ENCODE measurements around the gene ZP2.

ZP2 gene

GRCh38 chr16:21242756-21243155 is 31.4 kb upstream of the ZP2 start:
- TF ChIP-seq CTCF (IDR thresholded peaks at IDR 0.05) (no peak), ZFX (IDR thresholded peaks at IDR 0.05; ENCODE audit: borderline replicate concordance) (no peak)
- H3K27ac ChIP-seq: no peak overlapping the region

- TF ChIP-seq ZFX (IDR thresholded peaks at IDR 0.05; ENCODE audit: borderline replicate concordance) (no peak), CTCF (IDR thresholded peaks at IDR 0.05) (no peak)
- no peak overlapping the region for H3K27ac ChIP-seq
These were observed 28.3 kb upstream of the ZP2 start for GRCh38 chr16:21239646-21240045.

GRCh38 chr16:21236831-21237230 is 25.5 kb upstream of the ZP2 start:
- H3K27ac ChIP-seq: no peak overlapping the region
- TF ChIP-seq ZFX (IDR thresholded peaks at IDR 0.05; ENCODE audit: borderline replicate concordance) (no peak), CTCF (IDR thresholded peaks at IDR 0.05) (no peak)

- no peak for TF ChIP-seq CTCF (IDR thresholded peaks at IDR 0.05)
- no peak overlapping the region for H3K27ac ChIP-seq
These were observed 23.8 kb upstream of the ZP2 start for GRCh38 chr16:21235199-21235585.

GRCh38 chr16:21233521-21234150 is 22.3 kb upstream of the ZP2 start, which contains the start of gene ANKS4B:
Gene ANKS4B (plus strand): TSS chr16:21233699. CDS start chr16:21233738, 39 bp downstream.
- TF ChIP-seq CTCF (IDR thresholded peaks at IDR 0.05): no peak
- TF ChIP-seq ZFX (IDR thresholded peaks at IDR 0.05; ENCODE audit: borderline replicate concordance): no peak
- no peak within 1 kb of the TSS for H3K27ac ChIP-seq

- TF ChIP-seq ZFX (IDR thresholded peaks at IDR 0.05; ENCODE audit: borderline replicate concordance) (no peak), CTCF (IDR thresholded peaks at IDR 0.05) (no peak)
- H3K27ac ChIP-seq: no peak overlapping the region
These were observed 21.7 kb upstream of the ZP2 start for GRCh38 chr16:21233045-21233520.

GRCh38 chr16:21228361-21228872 is 17.0 kb upstream of the ZP2 start:
- no peak for TF ChIP-seq CTCF (IDR thresholded peaks at IDR 0.05)
- no peak for TF ChIP-seq ZFX (IDR thresholded peaks at IDR 0.05; ENCODE audit: borderline replicate concordance)
- H3K27ac ChIP-seq: no peak overlapping the region
